LNCAP (cell line): Measurements from ENCODE around the gene NMNAT2.

Source experiments
- CTCF ChIP-seq: fragments of 450-650 bp; IDR thresholded peaks from 2 replicates; pipeline ENCODE4 v1.5.1; 2017; ENCODE audit warnings: mild to moderate bottlenecking

NMNAT2 gene

GRCh38 chr1:183237046-183237445 lies 181.1 kb downstream of the NMNAT2 start:
- TF ChIP-seq CTCF, result no peak

GRCh38 chr1:183236158-183236725 lies 181.9 kb downstream of the NMNAT2 start:
- no peak for TF ChIP-seq CTCF

- no peak for TF ChIP-seq CTCF
These were observed 182.7 kb downstream of the NMNAT2 start for GRCh38 chr1:183235503-183235902.

- TF ChIP-seq CTCF, result peak; percentile 59; the same call in 1 of the 2 replicates
These were observed 183.3 kb downstream of the NMNAT2 start for GRCh38 chr1:183234660-183235476.

GRCh38 chr1:183233113-183233512 lies 185.1 kb downstream of the NMNAT2 start:
- TF ChIP-seq CTCF, result no peak

- TF ChIP-seq CTCF, result no peak
These were observed 186.6 kb downstream of the NMNAT2 start for GRCh38 chr1:183231545-183231944.

GRCh38 chr1:183230413-183230812 lies 187.8 kb downstream of the NMNAT2 start:
- no peak for TF ChIP-seq CTCF
